GM23248 (cell line): ENCODE results near the gene CUTC. TPM values are rescaled to one million over a fixed set of nuclear protein-coding genes. Genes with fewer than 3 reads are reported as not detected.

Experiments
- DNase-seq: peaks from one replicate; pipeline ENCODE4 v3.0.0-alpha.2; 2015
- H2AFZ ChIP-seq: fragments of 200-600 bp; sonication (generic); 2 replicates; pipeline ENCODE4 v1.6.1; 2016; ENCODE audit warnings: antibody characterized with exemption
- H3F3A ChIP-seq: fragments of 200-600 bp; sonication (generic); 2 replicates; pipeline ENCODE4 v1.6.1; 2016; ENCODE audit warnings: mild to moderate bottlenecking, antibody characterized with exemption, mixed run types; ENCODE audit not compliant: insufficient read depth
- H3K27ac ChIP-seq: fragments of 200-600 bp; sonication (generic); 2 replicates; pipeline ENCODE4 v1.5.1; 2016; ENCODE audit warnings: mild to moderate bottlenecking
- H3K27me3 ChIP-seq: fragments of 200-600 bp; sonication (generic); replicated peaks from 2 replicates; pipeline ENCODE4 v1.6.1; 2016; ENCODE audit warnings: mild to moderate bottlenecking; ENCODE audit not compliant: insufficient read depth
- H3K36me3 ChIP-seq: fragments of 200-600 bp; sonication (generic); 2 replicates; pipeline ENCODE4 v1.6.1; 2016; ENCODE audit warnings: low read depth, mild to moderate bottlenecking
- H3K4me1 ChIP-seq: fragments of 200-600 bp; sonication (generic); 2 replicates; pipeline ENCODE4 v1.6.1; 2016; ENCODE audit warnings: mild to moderate bottlenecking; ENCODE audit not compliant: insufficient read depth
- H3K4me2 ChIP-seq: fragments of 200-600 bp; sonication (generic); one replicate; pipeline ENCODE4 v1.6.1; 2016; ENCODE audit warnings: mild to moderate bottlenecking; ENCODE audit not compliant: unreplicated experiment
- H3K4me3 ChIP-seq: fragments of 200-600 bp; sonication (generic); 2 replicates; pipeline ENCODE4 v1.5.1; 2016; ENCODE audit warnings: mild to moderate bottlenecking
- H3K79me2 ChIP-seq: fragments of 200-600 bp; sonication (generic); 2 replicates; pipeline ENCODE4 v1.6.1; 2016; ENCODE audit warnings: mild to moderate bottlenecking; ENCODE audit not compliant: insufficient read depth
- H3K9ac ChIP-seq: fragments of 200-600 bp; sonication (generic); 2 replicates; pipeline ENCODE4 v1.6.1; 2016; ENCODE audit warnings: mild to moderate bottlenecking
- H3K9me2 ChIP-seq: fragments of 200-600 bp; sonication (generic); 2 replicates; pipeline ENCODE4 v1.6.1; 2016; ENCODE audit warnings: mixed run types, mild to moderate bottlenecking, moderate library complexity; ENCODE audit not compliant: insufficient read depth
- H3K9me3 ChIP-seq: fragments of 200-600 bp; sonication (generic); one replicate; pipeline ENCODE4 v1.6.1; 2017; ENCODE audit warnings: low read depth
- H4K20me1 ChIP-seq: fragments of 200-600 bp; sonication (generic); 2 replicates; pipeline ENCODE4 v1.6.0; 2016; ENCODE audit not compliant: insufficient read depth
- EZH2 ChIP-seq: fragments of 200-600 bp; sonication (generic); IDR thresholded peaks from 2 replicates; pipeline ENCODE4 v1.6.1; 2018; ENCODE audit warnings: antibody characterized with exemption, mild to moderate bottlenecking; ENCODE audit not compliant: insufficient read depth, poor library complexity, severe bottlenecking
- EZH2phosphoT487 ChIP-seq: fragments of 200-600 bp; sonication (generic); IDR thresholded peaks from 2 replicates; pipeline ENCODE4 v1.6.1; 2018; ENCODE audit warnings: antibody characterized with exemption, moderate library complexity, mild to moderate bottlenecking, low read depth; ENCODE audit not compliant: insufficient read depth
- WGBS, 2 experiments: methylation state at CpG; one replicate each; pipeline ENCODE4 v1.1.6; 2015 to 2017; ENCODE audit warnings: low lambda C conversion rate in 2 of 2, low coverage in 1 of 2; ENCODE audit errors: missing lambda C conversion rate in 2 of 2; 5-methylcytosine and 5-hydroxymethylcytosine counted together
- in situ Hi-C: fragments of 300-500 bp; cut with MboI; formaldehyde crosslinking; loops from 2 replicates; pipeline ENCODE4 v1.15.0; 2020
- polyA plus RNA-seq: library from polyadenylated mRNA; unstranded; fragments of >200 nt; fragmentation: Nextera tagmentation; extraction: Ambion mirVana; gene quantifications from 2 replicates; pipeline ENCODE4 v1.2.1, GENCODE V29; 2016
- total RNA-seq: library from RNA; depleted of rRNA; stranded (reverse); fragments of >200 nt; shearing (Covaris generic); gene quantifications from 2 replicates; pipeline ENCODE4 v1.2.3, GENCODE V29; 2014

Gene CUTC
- total and polyA plus RNA-seq, 2 experiments from 2014 or later: 20.9 to 25.7 TPM

- no peak for TF ChIP-seq EZH2
- no peak for TF ChIP-seq EZH2phosphoT487
- Histone ChIP-seq H3K79me2 (no peaks in the 10 kb centered on the region), H3K27me3 (no peaks in the 10 kb centered on the region), H3K4me3 (no peak overlapping the region), H3K9me2 (peaks cover 3% of the 10 kb centered on the region; the same call in 1 of the 2 replicates), H3K36me3 (no peaks in the 10 kb centered on the region), H2AFZ (no peak overlapping the region), H3K4me2 (no peak overlapping the region), H3K27ac (no peak overlapping the region), H3K9ac (no peak overlapping the region), H3F3A (peaks cover 32% of the 10 kb centered on the region), H3K4me1 (peaks cover 16% of the 10 kb centered on the region), H3K9me3 (no peaks in the 10 kb centered on the region), H4K20me1 (no peaks in the 10 kb centered on the region)
- no peak for DNase-seq
- in situ Hi-C loops: no loop called here
- 22 to 25% methylated on average over 4 of the region's 4 CpGs for WGBS, 2 experiments
These were observed 33.8 kb downstream of the CUTC start for GRCh38 chr10:99765672-99766301.

GRCh38 chr10:99766302-99766681, 34.3 kb downstream of the CUTC start:
- H3K9ac ChIP-seq: no peak overlapping the region
- no peaks in the 10 kb centered on the region for H4K20me1 ChIP-seq
- H3F3A ChIP-seq: peaks cover 29% of the 10 kb centered on the region
- H3K27me3 ChIP-seq: no peaks in the 10 kb centered on the region
- peaks cover 14% of the 10 kb centered on the region for H3K4me1 ChIP-seq
- no peaks in the 10 kb centered on the region for H3K79me2 ChIP-seq
- no peak for TF ChIP-seq EZH2phosphoT487
- 72 to 75% methylated on average over 8 of the region's 8 CpGs for WGBS, 2 experiments
- no peaks in the 10 kb centered on the region for H3K9me3 ChIP-seq
- no peak overlapping the region for H3K4me2 ChIP-seq
- H3K9me2 ChIP-seq: peaks cover 3% of the 10 kb centered on the region; the same call in 1 of the 2 replicates
- in situ Hi-C loops: no loop called here
- no peak overlapping the region for H3K4me3 ChIP-seq
- H3K27ac ChIP-seq: no peak overlapping the region
- no peaks in the 10 kb centered on the region for H3K36me3 ChIP-seq
- no peak overlapping the region for H2AFZ ChIP-seq
- DNase-seq: no peak

GRCh38 chr10:99767901-99768300, 35.9 kb downstream of the CUTC start:
- Histone ChIP-seq H3F3A (peaks cover 27% of the 10 kb centered on the region), H3K36me3 (no peaks in the 10 kb centered on the region), H2AFZ (no peak overlapping the region), H3K27me3 (no peaks in the 10 kb centered on the region), H3K27ac (no peak overlapping the region), H3K9ac (no peak overlapping the region), H3K4me3 (no peak overlapping the region), H3K9me3 (no peaks in the 10 kb centered on the region), H4K20me1 (no peaks in the 10 kb centered on the region), H3K9me2 (peaks cover 3% of the 10 kb centered on the region; the same call in 1 of the 2 replicates), H3K4me1 (peaks cover 11% of the 10 kb centered on the region), H3K4me2 (no peak overlapping the region), H3K79me2 (no peaks in the 10 kb centered on the region)
- WGBS, 2 experiments: 70 to 76% methylated on average over 4 to 5 of the region's 5 CpGs
- in situ Hi-C loops: no loop called here
- DNase-seq: no peak
- TF ChIP-seq EZH2 (no peak), EZH2phosphoT487 (no peak)

- peak; percentile 62 for DNase-seq
- no peak overlapping the region for H3K4me3 ChIP-seq
- in situ Hi-C loops: no loop called here
- H3K9ac ChIP-seq: no peak overlapping the region
- peak overlapping the region; percentile 45; the same call in 1 of the 2 replicates for H2AFZ ChIP-seq
- 78 to 79% methylated on average over 2 of the region's 2 CpGs for WGBS, 2 experiments
- peak overlapping the region; percentile 32 for H3K4me2 ChIP-seq
- H4K20me1 ChIP-seq: no peaks in the 10 kb centered on the region
- H3K9me3 ChIP-seq: no peaks in the 10 kb centered on the region
- peak overlapping the region; percentile 35 for H3K27ac ChIP-seq
- no peak for TF ChIP-seq EZH2phosphoT487
- TF ChIP-seq EZH2: no peak
- no peaks in the 10 kb centered on the region for H3K27me3 ChIP-seq
- no peaks in the 10 kb centered on the region for H3K79me2 ChIP-seq
- H3K36me3 ChIP-seq: no peaks in the 10 kb centered on the region
- H3K4me1 ChIP-seq: peaks cover 11% of the 10 kb centered on the region
- H3F3A ChIP-seq: peaks cover 24% of the 10 kb centered on the region
- peaks cover 3% of the 10 kb centered on the region; the same call in 1 of the 2 replicates for H3K9me2 ChIP-seq
These were observed 36.5 kb downstream of the CUTC start for GRCh38 chr10:99768556-99768955.
